Measurements from ENCODE around the gene RPL31. TPM values are rescaled to one million over a fixed set of nuclear protein-coding genes. Genes with fewer than 3 reads are reported as not detected.

The RPL31 gene
- total and polyA plus RNA-seq, 9 of the 15 experiments (the other 6 are each of a cell fraction or from before 2014, with no cell fraction given), result 1,176 to 6,037 (median 2,997) TPM

- TF ChIP-seq CTBP1 (IDR thresholded peaks at IDR 0.05; ENCODE audit: borderline replicate concordance), result 0 out of 2 replicates have a peak, but pooled peaks have one; percentile 11
- no peak for TF ChIP-seq TAF15 (IDR thresholded peaks at IDR 0.05; ENCODE audit: low read depth, low read length)
- no peak for TF ChIP-seq RBM17 (IDR thresholded peaks at IDR 0.05; ENCODE audit: borderline replicate concordance, low read depth, low read length)
- no peak for TF ChIP-seq BRD9 (IDR thresholded peaks at IDR 0.05; ENCODE audit: low read depth, partially characterized antibody)
- TF ChIP-seq, protein P1, sequence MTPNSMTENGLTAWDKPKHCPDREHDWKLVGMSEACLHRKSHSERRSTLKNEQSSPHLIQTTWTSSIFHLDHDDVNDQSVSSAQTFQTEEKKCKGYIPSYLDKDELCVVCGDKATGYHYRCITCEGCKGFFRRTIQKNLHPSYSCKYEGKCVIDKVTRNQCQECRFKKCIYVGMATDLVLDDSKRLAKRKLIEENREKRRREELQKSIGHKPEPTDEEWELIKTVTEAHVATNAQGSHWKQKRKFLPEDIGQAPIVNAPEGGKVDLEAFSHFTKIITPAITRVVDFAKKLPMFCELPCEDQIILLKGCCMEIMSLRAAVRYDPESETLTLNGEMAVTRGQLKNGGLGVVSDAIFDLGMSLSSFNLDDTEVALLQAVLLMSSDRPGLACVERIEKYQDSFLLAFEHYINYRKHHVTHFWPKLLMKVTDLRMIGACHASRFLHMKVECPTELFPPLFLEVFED (CRISPR knock-in tag; conservative IDR thresholded peaks at IDR 0.05), result no peak
- TF ChIP-seq PKNOX1 (IDR thresholded peaks at IDR 0.05), result peak; percentile 22; the same call in 1 of the 2 replicates
- TF ChIP-seq, protein P2, sequence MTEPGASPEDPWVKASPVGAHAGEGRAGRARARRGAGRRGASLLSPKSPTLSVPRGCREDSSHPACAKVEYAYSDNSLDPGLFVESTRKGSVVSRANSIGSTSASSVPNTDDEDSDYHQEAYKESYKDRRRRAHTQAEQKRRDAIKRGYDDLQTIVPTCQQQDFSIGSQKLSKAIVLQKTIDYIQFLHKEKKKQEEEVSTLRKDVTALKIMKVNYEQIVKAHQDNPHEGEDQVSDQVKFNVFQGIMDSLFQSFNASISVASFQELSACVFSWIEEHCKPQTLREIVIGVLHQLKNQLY (CRISPR knock-in tag; conservative IDR thresholded peaks at IDR 0.05), result no peak
- TF ChIP-seq ZNF830 (CRISPR knock-in tag; IDR thresholded peaks at IDR 0.05), result no peak
- no peak for TF ChIP-seq FOXJ3 (CRISPR knock-in tag; IDR thresholded peaks at IDR 0.05)
- TF ChIP-seq OTX1 (CRISPR knock-in tag; IDR thresholded peaks at IDR 0.05), result no peak
Observed at GRCh38 chr2:101040072-101040471, 38.0 kb downstream of the RPL31 start (continued).
